ENCODE measurements around the gene NNAT. TPM values are rescaled to one million over a fixed set of nuclear protein-coding genes. Genes with fewer than 3 reads are reported as not detected.

NNAT gene
- total RNA-seq, 1 experiment from 2014 or later, result not detected

GRCh38 chr20:37564388-37565133, 43.5 kb downstream of the NNAT start:
- CTCF ChIA-PET, result interaction anchor here (0.5 to 4.4 kb wide), 76 partner anchors 9 to 775 kb away, joined by 3 to 37 read pairs (median 4); partner anchors contain the start of genes RPRD1B and TTI1
- Mint-ChIP-seq H3K27ac (ENCODE audit: low read depth, unreplicated experiment) (no peak overlapping the region), H3K27me3 (ENCODE audit: insufficient read depth, unreplicated experiment) (peaks cover 61% of the 10 kb centered on the region), H3K4me1 (ENCODE audit: insufficient read depth, unreplicated experiment) (no peaks in the 10 kb centered on the region), H3K4me3 (ENCODE audit: unreplicated experiment) (no peak overlapping the region), H3K36me3 (ENCODE audit: insufficient read depth, unreplicated experiment) (no peaks in the 10 kb centered on the region), H3K9me3 (ENCODE audit: unreplicated experiment) (no peaks in the 10 kb centered on the region)
- POLR2A ChIA-PET, result interaction anchor here (0.7 to 1.1 kb wide), 3 partner anchors 27 to 429 kb away, joined by 3 to 5 read pairs (median 3); no protein-coding TSS in a partner anchor
- intact Hi-C loops (cut with micrococcal nuclease), result loop anchor here (2.0 to 10.0 kb wide), 4 partner anchors 330 to 843 kb away; no protein-coding TSS in a partner anchor
- TF ChIP-seq CTCF (IDR thresholded peaks at IDR 0.05; ENCODE audit: unreplicated experiment), result peak; percentile 98
- BruUV-seq (replicated peaks), result no TSS peak
- peak; percentile 42 for DNase-seq (ENCODE audit: unreplicated experiment)

GRCh38 chr20:37565134-37565811, 44.2 kb downstream of the NNAT start:
- no peak for DNase-seq (ENCODE audit: unreplicated experiment)
- no peak overlapping the region for H3K4me3 Mint-ChIP-seq (ENCODE audit: unreplicated experiment)
- no peak for TF ChIP-seq CTCF (IDR thresholded peaks at IDR 0.05; ENCODE audit: unreplicated experiment)
- H3K4me1 Mint-ChIP-seq (ENCODE audit: insufficient read depth, unreplicated experiment), result no peaks in the 10 kb centered on the region
- CTCF ChIA-PET, result interaction anchor here (0.5 to 4.4 kb wide), 57 partner anchors 8 to 772 kb away, joined by 3 to 37 read pairs (median 4); partner anchors contain the start of genes RPRD1B and TTI1
- intact Hi-C loops (cut with micrococcal nuclease), result loop anchor here (2.0 to 10.0 kb wide), 3 partner anchors 330 to 492 kb away; no protein-coding TSS in a partner anchor
- H3K36me3 Mint-ChIP-seq (ENCODE audit: insufficient read depth, unreplicated experiment), result no peaks in the 10 kb centered on the region
- H3K27me3 Mint-ChIP-seq (ENCODE audit: insufficient read depth, unreplicated experiment), result peaks cover 69% of the 10 kb centered on the region
- H3K27ac Mint-ChIP-seq (ENCODE audit: low read depth, unreplicated experiment), result no peak overlapping the region
- POLR2A ChIA-PET, result interaction anchor here (0.6 to 1.1 kb wide), 2 partner anchors 285 to 428 kb away, joined by 3 to 5 read pairs; no protein-coding TSS in a partner anchor
- H3K9me3 Mint-ChIP-seq (ENCODE audit: unreplicated experiment), result no peaks in the 10 kb centered on the region
- no TSS peak for BruUV-seq (replicated peaks)

GRCh38 chr20:37566590-37567330, 45.7 kb downstream of the NNAT start:
- CTCF ChIA-PET, result interaction anchor here (0.6 to 4.4 kb wide), 11 partner anchors 12 to 655 kb away, joined by 3 to 35 read pairs (median 4); no protein-coding TSS in a partner anchor
- BruUV-seq (replicated peaks), result no TSS peak
- no peak for TF ChIP-seq CTCF (IDR thresholded peaks at IDR 0.05; ENCODE audit: unreplicated experiment)
- H3K4me3 Mint-ChIP-seq (ENCODE audit: unreplicated experiment), result no peak overlapping the region
- no peak overlapping the region for H3K27ac Mint-ChIP-seq (ENCODE audit: low read depth, unreplicated experiment)
- no peaks in the 10 kb centered on the region for H3K36me3 Mint-ChIP-seq (ENCODE audit: insufficient read depth, unreplicated experiment)
- DNase-seq (ENCODE audit: unreplicated experiment), result no peak
- intact Hi-C loops (cut with micrococcal nuclease), result loop anchor here (5.0 to 10.0 kb wide), 2 partner anchors 328 to 491 kb away; no protein-coding TSS in a partner anchor
- H3K9me3 Mint-ChIP-seq (ENCODE audit: unreplicated experiment), result no peaks in the 10 kb centered on the region
- no peaks in the 10 kb centered on the region for H3K4me1 Mint-ChIP-seq (ENCODE audit: insufficient read depth, unreplicated experiment)
- POLR2A ChIA-PET, result interaction anchor here (0.6 kb wide), 1 partner anchor 40 kb away, joined by 4 read pairs; no protein-coding TSS in a partner anchor
- peaks cover 76% of the 10 kb centered on the region for H3K27me3 Mint-ChIP-seq (ENCODE audit: insufficient read depth, unreplicated experiment)

Measured in MCF 10A (cell line).